HCT116 (cell line): ENCODE measurements around the gene IL20RA. TPM values are rescaled to one million over a fixed set of nuclear protein-coding genes. Genes with fewer than 3 reads are reported as not detected.
"Not testable (repeated sequence)": the region's sequence is repeated elsewhere in the genome, so short reads cannot be mapped to it uniquely, and the experiment has no call there.

Experiments
- ATAC-seq: fragments of 200-7000 bp; cut with Tn5 transposase; 2 replicates; pipeline ENCODE4 v1.9.1; 2020; ENCODE audit warnings: mild to moderate bottlenecking, moderate library complexity
- BruUV-seq: library from RNA; stranded (reverse); fragments of 400-500 nt; replicated peaks from 2 replicates; lab custom pipeline; 2021; lab: Mats Ljungman, UMichigan
- CTCF ChIA-PET: fragments of 300-600 bp; sonication (Branson Sonifier 250); formaldehyde crosslinking; loops from one replicate; lab custom pipeline; 2021; ENCODE audit warnings: antibody characterized with exemption; lab: Charles Lee
- POLR2A ChIA-PET: fragments of 300-600, 350-600 bp; sonication (Branson Sonifier 250); formaldehyde crosslinking; loops from one replicate; lab custom pipeline; 2021; ENCODE audit warnings: antibody characterized with exemption; lab: Charles Lee
- RAD21 ChIA-PET, 2 experiments: fragments of 300-600 bp; sonication (Branson Sonifier 250); formaldehyde crosslinking; loops; one replicate each; lab custom pipeline; 2023; ENCODE audit warnings: low total read pairs in 2 of 2; ENCODE audit not compliant: uncharacterized antibody in 2 of 2, unreplicated experiment in 2 of 2, low non-redundant PET in 1 of 2; lab: Charles Lee
- DNase-seq: peaks from one replicate; pipeline ENCODE4 v3.0.0-alpha.2; 2010; ENCODE audit warnings: low read depth, low spot score
- H2AFZ ChIP-seq: fragments of 200-600 bp; shearing (Covaris generic), sonication (generic); 2 replicates; pipeline ENCODE4 v1.6.1; 2017; ENCODE audit warnings: low read depth, mixed run types, mixed read lengths, antibody characterized with exemption, low read length; ENCODE audit not compliant: poor library complexity, severe bottlenecking
- H3K27ac ChIP-seq: 2 replicates; pipeline ENCODE4 v1.5.1; 2012; ENCODE audit warnings: low read depth, low read length
- H3K27me3 ChIP-seq: fragments of 200-600 bp; sonication (generic); 2 replicates; pipeline ENCODE4 v1.6.1; 2016; ENCODE audit warnings: mixed run types, low read length, mixed read lengths; ENCODE audit not compliant: insufficient read depth
- H3K36me3 ChIP-seq, 2 experiments: fragments of 200-500 bp in 1 of 2; fragments of 200-600 bp in 1 of 2; sonication (Bioruptor generic) in 1 of 2; sonication (generic) in 1 of 2; 2 replicates each; pipeline versions ENCODE4 v1.5.1 to v1.6.1; 2014 to 2016; ENCODE audit warnings: low read length in 2 of 2, inconsistent platforms in 1 of 2, mixed read lengths in 1 of 2, mixed run types in 1 of 2; ENCODE audit not compliant: insufficient read depth in 2 of 2, control insufficient read depth in 1 of 2
- H3K4me1 ChIP-seq, 2 experiments: fragments of 200-600 bp in 1 of 2; sonication (generic) in 1 of 2; 2 replicates each; pipeline versions ENCODE4 v1.5.1 to v1.6.1; 2012 to 2017; ENCODE audit warnings: low read length in 2 of 2, inconsistent platforms in 1 of 2, mild to moderate bottlenecking in 1 of 2, mixed read lengths in 1 of 2, mixed run types in 1 of 2, moderate library complexity in 1 of 2; ENCODE audit not compliant: insufficient read depth in 2 of 2, control insufficient read depth in 1 of 2
- H3K4me2 ChIP-seq: fragments of 200-600 bp; sonication (generic); 2 replicates; pipeline ENCODE4 v1.6.1; 2017; ENCODE audit warnings: mixed run types, low read length, mixed read lengths
- H3K4me3 ChIP-seq, 2 experiments: fragments of 200-600 bp in 1 of 2; sonication (generic) in 1 of 2; replicated peaks in 1 of 2; 2 replicates each; pipeline ENCODE4 v1.5.1; 2011 to 2016; ENCODE audit warnings: low read length in 2 of 2, control low read depth in 1 of 2, low read depth in 1 of 2, mild to moderate bottlenecking in 1 of 2, mixed read lengths in 1 of 2, mixed run types in 1 of 2
- H3K79me2 ChIP-seq: fragments of 200-600 bp; sonication (generic); 2 replicates; pipeline ENCODE4 v1.6.1; 2017; ENCODE audit warnings: mild to moderate bottlenecking, mixed run types, low read length, moderate library complexity, mixed read lengths; ENCODE audit not compliant: insufficient read depth
- H3K9ac ChIP-seq: fragments of 200-600 bp; sonication (generic); 2 replicates; pipeline ENCODE4 v1.6.1; 2016; ENCODE audit warnings: low read length, mixed read lengths
- H3K9me2 ChIP-seq: fragments of 200-600 bp; sonication (generic), shearing (Covaris generic); 2 replicates; pipeline ENCODE4 v1.6.1; 2017; ENCODE audit warnings: mixed run types, mild to moderate bottlenecking, moderate library complexity; ENCODE audit not compliant: insufficient read depth
- H3K9me3 ChIP-seq, 2 experiments: fragments of 200-500 bp in 1 of 2; fragments of 200-600 bp in 1 of 2; sonication (Bioruptor generic) in 1 of 2; sonication (generic) in 1 of 2; 2 replicates each; pipeline ENCODE4 v1.6.1; 2014 to 2017; ENCODE audit warnings: low read length in 2 of 2, mixed read lengths in 2 of 2, inconsistent platforms in 1 of 2, low read depth in 1 of 2, mild to moderate bottlenecking in 1 of 2, mixed run types in 1 of 2, moderate library complexity in 1 of 2; ENCODE audit not compliant: control insufficient read depth in 1 of 2, insufficient read depth in 1 of 2
- H4K20me1 ChIP-seq: fragments of 200-600 bp; sonication (generic), shearing (Covaris generic); 2 replicates; pipeline ENCODE4 v1.6.1; 2017; ENCODE audit warnings: mixed run types, mild to moderate bottlenecking, moderate library complexity; ENCODE audit not compliant: insufficient read depth
- CBX3 ChIP-seq: IDR thresholded peaks from 2 replicates; pipeline ENCODE4 v1.6.1; 2012; ENCODE audit warnings: low read depth
- CEBPB ChIP-seq: IDR thresholded peaks from 2 replicates; pipeline ENCODE4 v1.6.1; 2012; ENCODE audit warnings: low read depth
- CTCF ChIP-seq, 3 experiments: fragments of 200-600 bp in 1 of 3; sonication (generic) in 1 of 3; IDR thresholded peaks in 2 of 3; conservative IDR thresholded peaks in 1 of 3; 2 replicates each; pipeline ENCODE4 v1.5.1; 2012 to 2017; ENCODE audit warnings: low read depth in 2 of 3, low read length in 2 of 3, antibody characterized with exemption in 1 of 3, borderline replicate concordance in 1 of 3, control low read depth in 1 of 3, mild to moderate bottlenecking in 1 of 3, mixed read lengths in 1 of 3, mixed run types in 1 of 3, moderate library complexity in 1 of 3; ENCODE audit not compliant: insufficient read depth in 1 of 3
- EGR1 ChIP-seq: IDR thresholded peaks from 2 replicates; pipeline ENCODE4 v1.6.1; 2012; ENCODE audit warnings: low read depth
- ELF1 ChIP-seq: IDR thresholded peaks from 2 replicates; pipeline ENCODE4 v1.6.1; 2012; ENCODE audit warnings: low read depth, borderline replicate concordance
- EZH2 ChIP-seq: fragments of 200-600 bp; sonication (generic); IDR thresholded peaks from 2 replicates; pipeline ENCODE4 v1.6.1; 2017; ENCODE audit warnings: antibody characterized with exemption, mixed run types
- FOSL1 ChIP-seq: IDR thresholded peaks from 2 replicates; pipeline ENCODE4 v1.6.1; 2012; ENCODE audit warnings: low read depth
- POLR2A ChIP-seq: IDR thresholded peaks from 2 replicates; pipeline ENCODE4 v1.7.0; 2011; ENCODE audit warnings: borderline replicate concordance; ENCODE audit not compliant: insufficient read depth, insufficient read length; ENCODE audit errors: extremely low read depth
- POLR2AphosphoS5 ChIP-seq: IDR thresholded peaks from 2 replicates; pipeline ENCODE4 v1.6.1; 2011; ENCODE audit warnings: mild to moderate bottlenecking, low read depth, low read length, moderate library complexity
- RAD21 ChIP-seq: IDR thresholded peaks from 2 replicates; pipeline ENCODE4 v1.6.1; 2012; ENCODE audit warnings: low read depth, mild to moderate bottlenecking
- REST ChIP-seq: IDR thresholded peaks from 2 replicates; pipeline ENCODE4 v1.6.1; 2012; ENCODE audit warnings: low read depth
- SIN3A ChIP-seq: IDR thresholded peaks from 2 replicates; pipeline ENCODE4 v1.6.1; 2012; ENCODE audit warnings: low read depth
- SP1 ChIP-seq: IDR thresholded peaks from 2 replicates; pipeline ENCODE4 v1.6.1; 2012; ENCODE audit warnings: low read depth
- YY1 ChIP-seq: IDR thresholded peaks from 2 replicates; pipeline ENCODE4 v1.6.1; 2011; ENCODE audit warnings: low read length, low read depth, moderate library complexity, mild to moderate bottlenecking; ENCODE audit not compliant: insufficient replicate concordance; ENCODE audit errors: extremely low read depth
- ZFX ChIP-seq: fragments of 450-650 bp; IDR thresholded peaks from 2 replicates; pipeline ENCODE4 v1.6.1; 2017
- ZNF274 ChIP-seq: fragments of 200-500 bp; sonication (Bioruptor generic); IDR thresholded peaks from 2 replicates; pipeline ENCODE4 v1.6.1; 2014; ENCODE audit warnings: mild to moderate bottlenecking, low read depth, low read length, inconsistent platforms
- intact Hi-C: fragments of 100-400 bp; cut with micrococcal nuclease; formaldehyde crosslinking; loops from 2 replicates; pipeline ENCODE4 v1.10.0; 2022
- total RNA-seq: library from RNA; stranded (reverse); gene quantifications from one replicate; pipeline ENCODE4 v1.2.1, GENCODE V29; 2021; ENCODE audit not compliant: unreplicated experiment

IL20RA gene
- total RNA-seq, 1 experiment from 2014 or later = 1.1 TPM

- Histone ChIP-seq H4K20me1 (no peaks in the 10 kb centered on the region), H3K27me3 (no peaks in the 10 kb centered on the region), H3K4me1 (no peaks in the 10 kb centered on the region), H3K9me2 (no peaks in the 10 kb centered on the region), H3K9me3 (no peaks in the 10 kb centered on the region), H3K36me3 (no peaks in the 10 kb centered on the region), H3K79me2 (no peaks in the 10 kb centered on the region), H3K27ac (no peak overlapping the region), H3K9ac (no peak overlapping the region), H3K4me3 (no peak overlapping the region), H2AFZ (peak overlapping the region; percentile 81), H3K4me2 (no peak overlapping the region)
- ChIA-PET CTCF (interaction anchor here (0.7 to 2.0 kb wide), 16 partner anchors 9 to 931 kb away, joined by 3 to 19 read pairs (median 4); no protein-coding TSS in a partner anchor), RAD21 (interaction anchor here (0.6 to 1.3 kb wide), 3 partner anchors 90 to 622 kb away, joined by 3 to 4 read pairs (median 3); no protein-coding TSS in a partner anchor), POLR2A (interaction anchor here (1.0 kb wide), 1 partner anchor 565 kb away, joined by 3 read pairs; no protein-coding TSS in a partner anchor)
- intact Hi-C loops = loop anchor here (1.0 to 5.0 kb wide), 2 partner anchors 236 to 565 kb away; no protein-coding TSS in a partner anchor
- TF ChIP-seq EGR1 (no peak), CTCF (IDR thresholded peaks at IDR 0.05 in 2 of 3, conservative IDR thresholded peaks at IDR 0.05 in 1 of 3; ENCODE audit: borderline replicate concordance in 1 of 3, insufficient read depth in 1 of 3, low read depth in 2 of 3, low read length in 2 of 3) (peak; percentile 73 to 94 (median 90)), SIN3A (no peak), SP1 (no peak), YY1 (peak; percentile 43), POLR2AphosphoS5 (no peak), ZNF274 (no peak), RAD21 (peak; percentile 92), ELF1 (no peak), REST (no peak), CBX3 (0 out of 2 replicates have a peak, but pooled peaks have one; percentile 45), FOSL1 (no peak), EZH2 (no peak), CEBPB (no peak), POLR2A (no peak), ZFX (no peak)
- no TSS peak for BruUV-seq
- ATAC-seq = peak; percentile 100
- DNase-seq = peak; percentile 82
Measured at GRCh38 chr6:137076277-137077068, 31.7 kb upstream of the IL20RA start.

GRCh38 chr6:137075790-137076189 is 31.0 kb upstream of the IL20RA start:
- H4K20me1 ChIP-seq, DNase-seq, H3K9ac ChIP-seq, H3K27me3 ChIP-seq, H3K27ac ChIP-seq, H3K36me3 ChIP-seq, H2AFZ ChIP-seq, H3K4me1 ChIP-seq, H3K4me2 ChIP-seq, BruUV-seq, H3K4me3 ChIP-seq, H3K9me2 ChIP-seq, H3K79me2 ChIP-seq, POLR2A ChIA-PET, ATAC-seq, H3K9me3 ChIP-seq: not testable (repeated sequence)
- ChIA-PET CTCF (interaction anchor here (0.7 to 2.0 kb wide), 13 partner anchors 9 to 932 kb away, joined by 3 to 19 read pairs (median 5); no protein-coding TSS in a partner anchor), RAD21 (interaction anchor here (0.6 to 1.3 kb wide), 3 partner anchors 90 to 622 kb away, joined by 3 to 4 read pairs (median 3); no protein-coding TSS in a partner anchor)
- intact Hi-C loops = loop anchor here (1.0 to 5.0 kb wide), 2 partner anchors 237 to 566 kb away; no protein-coding TSS in a partner anchor
